ENCODE results near the gene MRNIP. TPM values are rescaled to one million over a fixed set of nuclear protein-coding genes. Genes with fewer than 3 reads are reported as not detected.

The MRNIP gene
- total RNA-seq, result 13.1 TPM
- long read RNA-seq, full-length matches to known transcripts, result 7 of 22 reads
- long read RNA-seq, partial matches to known transcripts, result 0 of 22 reads
- long read RNA-seq, other reads (novel, unspliced or antisense), result 15 of 22 reads

- intact Hi-C loops (cut with micrococcal nuclease), result no loop called here
- peaks cover 19% of the 10 kb centered on the region for H3K36me3 ChIP-seq
- H3K4me3 ChIP-seq, result peak within 1 kb of the TSS; percentile 92
- peaks cover 4% of the 10 kb centered on the region for H3K9me3 ChIP-seq (replicated peaks)
- H3K27ac ChIP-seq (replicated peaks), result peak within 1 kb of the TSS; percentile 97
- TF ChIP-seq CTCF (IDR thresholded peaks at IDR 0.05; ENCODE audit: borderline replicate concordance), result peak; percentile 22
- DNase-seq, result peak; percentile 99
- H3K4me1 ChIP-seq, result peaks cover 37% of the 10 kb centered on the region
- no peaks in the 10 kb centered on the region for H3K27me3 ChIP-seq (ENCODE audit: low read depth)
These were observed at the start of gene MRNIP for GRCh38 chr5:179858586-179859427. Gene MRNIP, minus strand, starts transcription at chr5:179858817. Its CDS starts 21 bp downstream, at chr5:179858796.

- peak; percentile 73 for DNase-seq
- Histone ChIP-seq H3K27ac (replicated peaks) (peak within 1 kb of the TSS; percentile 85), H3K27me3 (ENCODE audit: low read depth) (no peaks in the 10 kb centered on the region), H3K9me3 (replicated peaks) (no peaks in the 10 kb centered on the region), H3K36me3 (peaks cover 18% of the 10 kb centered on the region), H3K4me1 (peaks cover 22% of the 10 kb centered on the region), H3K4me3 (peak within 1 kb of the TSS; percentile 75)
- intact Hi-C loops (cut with micrococcal nuclease), result no loop called here
- TF ChIP-seq CTCF (IDR thresholded peaks at IDR 0.05; ENCODE audit: borderline replicate concordance), result peak; percentile 60
These were observed 49.1 kb upstream of the MRNIP start, which contains the start of gene TBC1D9B for GRCh38 chr5:179907556-179908324. Gene TBC1D9B, minus strand, starts transcription at chr5:179907897. Its CDS starts 76 bp downstream, at chr5:179907821.

- intact Hi-C loops (cut with micrococcal nuclease), result no loop called here
- H3K4me1 ChIP-seq, result peaks cover 22% of the 10 kb centered on the region
- peaks cover 25% of the 10 kb centered on the region for H3K36me3 ChIP-seq
- no peak for DNase-seq
- no peaks in the 10 kb centered on the region for H3K27me3 ChIP-seq (ENCODE audit: low read depth)
- peak overlapping the region; percentile 85 for H3K27ac ChIP-seq (replicated peaks)
- no peaks in the 10 kb centered on the region for H3K9me3 ChIP-seq (replicated peaks)
- peak overlapping the region; percentile 75 for H3K4me3 ChIP-seq
- no peak for TF ChIP-seq CTCF (IDR thresholded peaks at IDR 0.05; ENCODE audit: borderline replicate concordance)
These were observed 48.4 kb upstream of the MRNIP start for GRCh38 chr5:179906795-179907555.

- H3K4me1 ChIP-seq, result peaks cover 22% of the 10 kb centered on the region
- peaks cover 29% of the 10 kb centered on the region for H3K36me3 ChIP-seq
- no peak for DNase-seq
- H3K4me3 ChIP-seq, result peak overlapping the region; percentile 75
- H3K9me3 ChIP-seq (replicated peaks), result no peaks in the 10 kb centered on the region
- intact Hi-C loops (cut with micrococcal nuclease), result no loop called here
- no peak for TF ChIP-seq CTCF (IDR thresholded peaks at IDR 0.05; ENCODE audit: borderline replicate concordance)
- peak overlapping the region; percentile 85 for H3K27ac ChIP-seq (replicated peaks)
- no peaks in the 10 kb centered on the region for H3K27me3 ChIP-seq (ENCODE audit: low read depth)
These were observed 47.7 kb upstream of the MRNIP start for GRCh38 chr5:179906294-179906794.

GRCh38 chr5:179905161-179905560 lies 46.5 kb upstream of the MRNIP start:
- no peaks in the 10 kb centered on the region for H3K27me3 ChIP-seq (ENCODE audit: low read depth)
- H3K9me3 ChIP-seq (replicated peaks), result no peaks in the 10 kb centered on the region
- DNase-seq, result no peak
- no peak for TF ChIP-seq CTCF (IDR thresholded peaks at IDR 0.05; ENCODE audit: borderline replicate concordance)
- no peak overlapping the region for H3K27ac ChIP-seq (replicated peaks)
- intact Hi-C loops (cut with micrococcal nuclease), result no loop called here
- H3K4me1 ChIP-seq, result peaks cover 22% of the 10 kb centered on the region
- H3K36me3 ChIP-seq, result peaks cover 33% of the 10 kb centered on the region
- H3K4me3 ChIP-seq, result no peak overlapping the region
